Measurements from ENCODE around the gene FBN1.

Gene FBN1

GRCh38 chr15:48473667-48474066 lies 171.8 kb downstream of the FBN1 start:
- H3K4me1 ChIP-seq (ENCODE audit: control insufficient read depth, insufficient read depth, low read length) = no peaks in the 10 kb centered on the region
- H3K27ac ChIP-seq (ENCODE audit: low read length) = no peak overlapping the region
- H3K4me3 ChIP-seq (ENCODE audit: low read length in 2 of 2) = no peak overlapping the region
- no peaks in the 10 kb centered on the region for H3K27me3 ChIP-seq (ENCODE audit: control insufficient read depth in 1 of 2, insufficient read depth in 2 of 2, low read length in 2 of 2)
- H3K36me3 ChIP-seq (ENCODE audit: control insufficient read depth in 2 of 2, insufficient read depth in 2 of 2, low read length in 2 of 2) = peaks cover 26 to 35% of the 10 kb centered on the region in 2 donors
- H3K9me3 ChIP-seq (ENCODE audit: control insufficient read depth in 2 of 2, low read length in 2 of 2) = no peaks in the 10 kb centered on the region
- H3K9ac ChIP-seq (ENCODE audit: low read length in 2 of 2) = no peak overlapping the region

DNA sequence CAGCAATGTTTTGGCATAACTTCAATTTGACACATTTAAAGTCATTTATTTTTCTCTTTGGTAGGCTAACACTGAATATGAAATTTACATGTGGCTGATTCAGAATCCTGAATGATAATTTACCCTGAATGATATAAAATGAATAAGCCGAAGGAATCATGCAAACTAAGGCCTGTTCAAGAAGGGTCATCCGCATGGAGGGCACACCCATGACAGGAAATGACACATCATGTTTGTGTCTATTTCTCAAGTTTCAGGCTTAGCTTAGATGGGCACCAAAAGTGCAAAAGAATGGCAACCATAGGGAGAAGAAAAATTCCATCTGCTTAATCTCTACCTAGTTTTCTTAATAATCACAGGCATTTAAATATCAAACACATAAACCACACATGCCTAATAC lies 172.8 kb downstream of the FBN1 start:
- no peaks in the 10 kb centered on the region for H3K9me3 ChIP-seq (ENCODE audit: control insufficient read depth in 2 of 2, low read length in 2 of 2)
- no peaks in the 10 kb centered on the region for H3K27me3 ChIP-seq (ENCODE audit: control insufficient read depth in 1 of 2, insufficient read depth in 2 of 2, low read length in 2 of 2)
- H3K4me3 ChIP-seq (ENCODE audit: low read length in 2 of 2) = no peak overlapping the region
- H3K9ac ChIP-seq (ENCODE audit: low read length in 2 of 2) = no peak overlapping the region
- H3K27ac ChIP-seq (ENCODE audit: low read length) = no peak overlapping the region
- H3K36me3 ChIP-seq (ENCODE audit: control insufficient read depth in 2 of 2, insufficient read depth in 2 of 2, low read length in 2 of 2) = peaks cover 32 to 36% of the 10 kb centered on the region in 2 donors
- no peaks in the 10 kb centered on the region for H3K4me1 ChIP-seq (ENCODE audit: control insufficient read depth, insufficient read depth, low read length)

- no peaks in the 10 kb centered on the region for H3K27me3 ChIP-seq (ENCODE audit: control insufficient read depth in 1 of 2, insufficient read depth in 2 of 2, low read length in 2 of 2)
- H3K4me3 ChIP-seq (ENCODE audit: low read length in 2 of 2) = no peak overlapping the region
- H3K9me3 ChIP-seq (ENCODE audit: control insufficient read depth in 2 of 2, low read length in 2 of 2) = no peaks in the 10 kb centered on the region
- H3K4me1 ChIP-seq (ENCODE audit: control insufficient read depth, insufficient read depth, low read length) = no peaks in the 10 kb centered on the region
- no peak overlapping the region for H3K27ac ChIP-seq (ENCODE audit: low read length)
- peaks cover 46 to 50% of the 10 kb centered on the region in 2 donors for H3K36me3 ChIP-seq (ENCODE audit: control insufficient read depth in 2 of 2, insufficient read depth in 2 of 2, low read length in 2 of 2)
- no peak overlapping the region for H3K9ac ChIP-seq (ENCODE audit: low read length in 2 of 2)
These were observed 174.4 kb downstream of the FBN1 start for GRCh38 chr15:48471073-48471472.

DNA sequence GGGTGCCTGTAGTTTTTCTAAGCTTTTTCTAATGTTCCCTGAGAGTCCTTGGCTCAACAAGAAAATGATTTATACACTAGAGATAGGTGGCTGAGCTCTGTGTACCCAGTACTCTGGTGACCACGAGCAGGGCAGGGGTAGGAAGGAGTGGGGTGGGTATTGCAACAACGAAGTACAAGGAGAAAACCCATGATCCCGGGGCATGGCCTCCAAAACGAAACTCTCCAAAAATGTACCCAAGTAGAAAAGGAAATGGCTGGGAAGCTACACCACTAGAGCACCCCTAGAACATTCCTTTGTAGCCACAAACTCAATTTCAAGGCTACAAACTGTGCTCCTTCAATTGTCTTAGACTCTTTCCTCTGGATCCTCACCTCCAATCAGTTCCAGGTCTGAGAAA lies 175.4 kb downstream of the FBN1 start:
- H3K9ac ChIP-seq (ENCODE audit: low read length in 2 of 2) = no peak overlapping the region
- peaks cover 52 to 53% of the 10 kb centered on the region in 2 donors for H3K36me3 ChIP-seq (ENCODE audit: control insufficient read depth in 2 of 2, insufficient read depth in 2 of 2, low read length in 2 of 2)
- H3K4me1 ChIP-seq (ENCODE audit: control insufficient read depth, insufficient read depth, low read length) = no peaks in the 10 kb centered on the region
- no peak overlapping the region for H3K27ac ChIP-seq (ENCODE audit: low read length)
- H3K9me3 ChIP-seq (ENCODE audit: control insufficient read depth in 2 of 2, low read length in 2 of 2) = no peaks in the 10 kb centered on the region
- H3K4me3 ChIP-seq (ENCODE audit: low read length in 2 of 2) = no peak overlapping the region
- H3K27me3 ChIP-seq (ENCODE audit: control insufficient read depth in 1 of 2, insufficient read depth in 2 of 2, low read length in 2 of 2) = no peaks in the 10 kb centered on the region

DNA sequence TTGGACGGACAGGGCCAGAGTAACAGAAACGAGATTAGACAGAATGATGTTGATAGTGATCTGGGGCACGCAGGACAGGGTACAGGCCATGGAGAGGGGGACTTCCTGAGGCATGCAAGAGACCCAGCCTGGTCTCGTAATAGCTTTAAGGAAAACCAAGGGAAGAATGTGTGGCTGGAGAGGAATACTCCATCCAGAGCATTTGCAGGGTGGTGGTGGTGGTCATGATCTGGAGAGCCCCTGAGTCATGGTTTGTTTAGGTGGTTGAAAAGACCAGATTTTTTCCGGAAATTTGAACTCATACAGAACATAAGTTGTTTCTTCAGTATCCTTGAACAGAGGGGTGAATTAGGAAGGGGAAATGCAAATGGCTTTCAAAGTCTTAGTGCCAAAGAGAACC lies 175.8 kb downstream of the FBN1 start:
- Histone ChIP-seq H3K27ac (ENCODE audit: low read length) (no peak overlapping the region), H3K4me3 (ENCODE audit: low read length in 2 of 2) (no peak overlapping the region), H3K9me3 (ENCODE audit: control insufficient read depth in 2 of 2, low read length in 2 of 2) (no peaks in the 10 kb centered on the region), H3K9ac (ENCODE audit: low read length in 2 of 2) (no peak overlapping the region), H3K27me3 (ENCODE audit: control insufficient read depth in 1 of 2, insufficient read depth in 2 of 2, low read length in 2 of 2) (no peaks in the 10 kb centered on the region), H3K36me3 (ENCODE audit: control insufficient read depth in 2 of 2, insufficient read depth in 2 of 2, low read length in 2 of 2) (peaks cover 55 to 56% of the 10 kb centered on the region in 2 donors), H3K4me1 (ENCODE audit: control insufficient read depth, insufficient read depth, low read length) (no peaks in the 10 kb centered on the region)

DNA sequence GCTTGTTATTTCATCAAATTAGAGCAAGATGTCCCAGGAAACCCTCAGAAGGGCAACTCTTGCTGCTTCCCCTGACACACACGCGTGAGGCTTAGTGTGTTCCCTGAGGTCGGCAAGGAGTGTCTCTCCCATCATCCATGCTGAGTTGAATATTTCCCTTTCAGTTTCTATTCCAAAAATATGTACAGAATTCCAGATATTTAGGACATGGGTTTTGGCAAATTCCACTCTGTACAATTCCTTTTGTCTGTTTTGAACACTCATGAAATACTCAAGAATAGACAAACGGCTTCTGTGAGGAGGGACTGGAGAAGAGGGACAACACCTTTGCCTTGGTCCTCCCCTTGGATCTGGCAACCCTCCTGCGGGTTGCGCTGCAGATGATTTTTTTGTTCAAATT lies 176.2 kb downstream of the FBN1 start:
- Histone ChIP-seq H3K9ac (ENCODE audit: low read length in 2 of 2) (no peak overlapping the region), H3K27me3 (ENCODE audit: control insufficient read depth in 1 of 2, insufficient read depth in 2 of 2, low read length in 2 of 2) (no peaks in the 10 kb centered on the region), H3K27ac (ENCODE audit: low read length) (no peak overlapping the region), H3K36me3 (ENCODE audit: control insufficient read depth in 2 of 2, insufficient read depth in 2 of 2, low read length in 2 of 2) (peaks cover 56 to 59% of the 10 kb centered on the region in 2 donors), H3K4me1 (ENCODE audit: control insufficient read depth, insufficient read depth, low read length) (no peaks in the 10 kb centered on the region), H3K4me3 (ENCODE audit: low read length in 2 of 2) (no peak overlapping the region), H3K9me3 (ENCODE audit: control insufficient read depth in 2 of 2, low read length in 2 of 2) (no peaks in the 10 kb centered on the region)

GRCh38 chr15:48467801-48468200 lies 177.7 kb downstream of the FBN1 start:
- Histone ChIP-seq H3K4me1 (ENCODE audit: control insufficient read depth, insufficient read depth, low read length) (no peaks in the 10 kb centered on the region), H3K4me3 (ENCODE audit: low read length in 2 of 2) (no peak overlapping the region), H3K36me3 (ENCODE audit: control insufficient read depth in 2 of 2, insufficient read depth in 2 of 2, low read length in 2 of 2) (peaks cover 61 to 63% of the 10 kb centered on the region in 2 donors), H3K27ac (ENCODE audit: low read length) (no peak overlapping the region), H3K9ac (ENCODE audit: low read length in 2 of 2) (no peak overlapping the region), H3K9me3 (ENCODE audit: control insufficient read depth in 2 of 2, low read length in 2 of 2) (no peaks in the 10 kb centered on the region), H3K27me3 (ENCODE audit: control insufficient read depth in 1 of 2, insufficient read depth in 2 of 2, low read length in 2 of 2) (no peaks in the 10 kb centered on the region)

- Histone ChIP-seq H3K27me3 (ENCODE audit: control insufficient read depth in 1 of 2, insufficient read depth in 2 of 2, low read length in 2 of 2) (no peaks in the 10 kb centered on the region), H3K4me1 (ENCODE audit: control insufficient read depth, insufficient read depth, low read length) (no peaks in the 10 kb centered on the region), H3K27ac (ENCODE audit: low read length) (no peak overlapping the region), H3K9me3 (ENCODE audit: control insufficient read depth in 2 of 2, low read length in 2 of 2) (no peaks in the 10 kb centered on the region), H3K4me3 (ENCODE audit: low read length in 2 of 2) (no peak overlapping the region), H3K9ac (ENCODE audit: low read length in 2 of 2) (no peak overlapping the region), H3K36me3 (ENCODE audit: control insufficient read depth in 2 of 2, insufficient read depth in 2 of 2, low read length in 2 of 2) (peaks cover 58 to 64% of the 10 kb centered on the region in 2 donors)
These were observed 178.7 kb downstream of the FBN1 start for GRCh38 chr15:48466820-48467219.

DNA sequence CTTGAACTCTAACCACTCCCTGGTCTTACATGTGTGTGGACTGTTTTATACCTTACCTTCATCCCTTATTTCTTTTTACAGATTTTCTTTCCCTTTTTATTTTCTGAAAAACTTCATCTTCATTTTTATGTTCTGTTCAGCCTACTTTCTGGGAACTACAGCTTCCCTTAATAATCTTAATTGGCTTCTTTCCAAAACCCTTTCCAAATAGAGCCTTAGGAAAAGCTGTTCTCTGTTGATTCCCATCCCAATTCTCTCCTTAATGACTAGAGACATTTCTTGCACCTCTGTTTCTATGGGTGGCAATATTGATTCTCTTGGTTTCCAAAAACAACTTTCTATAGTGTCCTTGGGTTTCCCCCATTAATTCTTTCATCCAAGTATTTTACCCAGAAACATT lies 179.4 kb downstream of the FBN1 start:
- H3K27ac ChIP-seq (ENCODE audit: low read length) = no peak overlapping the region
- no peaks in the 10 kb centered on the region for H3K9me3 ChIP-seq (ENCODE audit: control insufficient read depth in 2 of 2, low read length in 2 of 2)
- H3K36me3 ChIP-seq (ENCODE audit: control insufficient read depth in 2 of 2, insufficient read depth in 2 of 2, low read length in 2 of 2) = peaks cover 56 to 65% of the 10 kb centered on the region in 2 donors
- H3K27me3 ChIP-seq (ENCODE audit: control insufficient read depth in 1 of 2, insufficient read depth in 2 of 2, low read length in 2 of 2) = no peaks in the 10 kb centered on the region
- no peaks in the 10 kb centered on the region for H3K4me1 ChIP-seq (ENCODE audit: control insufficient read depth, insufficient read depth, low read length)
- no peak overlapping the region for H3K4me3 ChIP-seq (ENCODE audit: low read length in 2 of 2)
- H3K9ac ChIP-seq (ENCODE audit: low read length in 2 of 2) = no peak overlapping the region

- Histone ChIP-seq H3K27ac (ENCODE audit: low read length) (no peak overlapping the region), H3K36me3 (ENCODE audit: control insufficient read depth in 2 of 2, insufficient read depth in 2 of 2, low read length in 2 of 2) (peaks cover 53 to 62% of the 10 kb centered on the region in 2 donors)
These were observed 180.1 kb downstream of the FBN1 start for GRCh38 chr15:48465410-48465809.

DNA sequence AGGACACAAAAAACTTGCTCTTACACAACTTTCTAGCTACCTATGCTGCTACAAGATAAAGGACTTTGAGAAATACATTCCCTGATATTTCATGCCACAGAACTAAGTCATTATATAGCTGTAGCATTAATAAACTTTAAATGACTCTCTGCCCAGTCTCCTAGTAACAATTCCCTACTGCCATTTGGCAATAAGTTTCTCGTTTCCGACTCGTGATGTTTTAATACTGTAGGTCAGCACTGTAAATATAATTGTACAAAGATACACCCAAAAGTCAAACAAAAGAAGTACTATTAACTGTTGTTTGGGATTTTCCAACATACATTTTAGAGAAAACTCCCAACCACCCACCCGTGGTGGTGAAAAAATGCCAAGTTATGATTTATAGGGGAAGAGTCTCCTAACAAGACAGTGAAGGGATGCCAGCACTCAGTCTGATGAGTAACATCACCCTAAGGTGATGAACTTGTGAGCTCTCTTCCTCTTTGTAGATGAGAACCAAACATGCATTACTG lies 182.1 kb downstream of the FBN1 start:
- peaks cover 54 to 66% of the 10 kb centered on the region in 2 donors for H3K36me3 ChIP-seq (ENCODE audit: control insufficient read depth in 2 of 2, insufficient read depth in 2 of 2, low read length in 2 of 2)

More at GRCh38 chr15:48465410-48465809, 180.1 kb downstream of the FBN1 start:
- no peaks in the 10 kb centered on the region for H3K9me3 ChIP-seq (ENCODE audit: control insufficient read depth in 2 of 2, low read length in 2 of 2)
- H3K27me3 ChIP-seq (ENCODE audit: control insufficient read depth in 1 of 2, insufficient read depth in 2 of 2, low read length in 2 of 2) = no peaks in the 10 kb centered on the region
- no peaks in the 10 kb centered on the region for H3K4me1 ChIP-seq (ENCODE audit: control insufficient read depth, insufficient read depth, low read length)
- H3K9ac ChIP-seq (ENCODE audit: low read length in 2 of 2) = no peak overlapping the region
- H3K4me3 ChIP-seq (ENCODE audit: low read length in 2 of 2) = no peak overlapping the region

More for the DNA sequence above, 182.1 kb downstream of the FBN1 start:
- no peak overlapping the region for H3K27ac ChIP-seq (ENCODE audit: low read length)
- H3K4me3 ChIP-seq (ENCODE audit: low read length in 2 of 2) = no peak overlapping the region
- H3K4me1 ChIP-seq (ENCODE audit: control insufficient read depth, insufficient read depth, low read length) = no peaks in the 10 kb centered on the region
- no peaks in the 10 kb centered on the region for H3K27me3 ChIP-seq (ENCODE audit: control insufficient read depth in 1 of 2, insufficient read depth in 2 of 2, low read length in 2 of 2)
- no peaks in the 10 kb centered on the region for H3K9me3 ChIP-seq (ENCODE audit: control insufficient read depth in 2 of 2, low read length in 2 of 2)
- no peak overlapping the region for H3K9ac ChIP-seq (ENCODE audit: low read length in 2 of 2)

Measured in stomach smooth muscle (tissue), 2 donors.